A549 (cell line): ENCODE data around the gene NDUFB5. TPM values are rescaled to one million over a fixed set of nuclear protein-coding genes. Genes with fewer than 3 reads are reported as not detected.
A peak's percentile ranks its signal among the peaks of the same experiment; 100 is the strongest.

Experiments used
- ATAC-seq, 2 experiments: fragments of 200-7000 bp in 1 of 2; fragments of >200 bp in 1 of 2; cut with Nextera tagmentation in 1 of 2; cut with Tn5 transposase in 1 of 2; 3 replicates each; pipeline versions ENCODE4 v1.8.0 to v1.9.1; 2018 to 2020; ENCODE audit warnings: mild to moderate bottlenecking in 1 of 2, moderate library complexity in 1 of 2
- CTCF ChIA-PET: fragments of 300-600 bp; sonication (Branson Sonifier 250); formaldehyde crosslinking; extraction: SDS; loops from one replicate; lab custom pipeline; 2021; ENCODE audit warnings: antibody characterized with exemption, inconsistent platforms; lab: Yijun Ruan, JAX
- POLR2A ChIA-PET: fragments of 350-600 bp; formaldehyde crosslinking; extraction: SDS; loops from one replicate; lab custom pipeline; 2021; ENCODE audit warnings: antibody characterized with exemption, inconsistent platforms; lab: Yijun Ruan, JAX
- DNase-seq, 2 experiments: peaks; one replicate each; pipeline versions ENCODE4 v3.0.0 to v3.0.0-alpha.2; 2011 to 2016; ENCODE audit warnings: low read depth in 1 of 2, low spot score in 1 of 2
- FAIRE-seq: peaks from 2 replicates; lab custom pipeline; 2011; peaks lifted over from hg19 to GRCh38; lab: Jason Lieb, UNC
- H3K27ac ChIP-seq, 2 experiments: fragments of >200 bp; sonication (Bioruptor Twin); formaldehyde crosslinking; 3 replicates each; pipeline ENCODE4 v1.5.1; 2016 to 2017
- H3K4me1 ChIP-seq: fragments of >200 bp; sonication (Bioruptor Twin); formaldehyde crosslinking; 3 replicates; pipeline ENCODE4 v1.6.1; 2016
- H3K4me2 ChIP-seq: fragments of >200 bp; sonication (Bioruptor Twin); formaldehyde crosslinking; 3 replicates; pipeline ENCODE4 v1.6.1; 2016
- H3K4me3 ChIP-seq: fragments of >200 bp; sonication (Bioruptor Twin); formaldehyde crosslinking; 3 replicates; pipeline ENCODE4 v1.5.1; 2016
- H3K9me3 ChIP-seq: fragments of >200 bp; sonication (Bioruptor Twin); formaldehyde crosslinking; 3 replicates; pipeline ENCODE4 v1.6.1; 2016
- BHLHE40 ChIP-seq: IDR thresholded peaks from 2 replicates; pipeline ENCODE4 v1.6.1; 2012; ENCODE audit warnings: low read depth, low read length, inconsistent platforms
- CBX8 ChIP-seq: fragments of 200-600 bp; sonication (generic); IDR thresholded peaks from 2 replicates; pipeline ENCODE4 v1.6.1; 2016
- CEBPB ChIP-seq, 2 experiments: fragments of >200 bp in 1 of 2; sonication (Bioruptor Twin) in 1 of 2; formaldehyde crosslinking in 1 of 2; IDR thresholded peaks; 2 replicates each; pipeline ENCODE4 v1.6.1; 2012 to 2016
- CHD4 ChIP-seq: fragments of 200-600 bp; sonication (generic); IDR thresholded peaks from 2 replicates; pipeline ENCODE4 v1.6.1; 2016; ENCODE audit warnings: antibody characterized with exemption, mild to moderate bottlenecking, borderline replicate concordance
- JUN ChIP-seq, 2 experiments: fragments of >200 bp; sonication (Bioruptor Twin); formaldehyde crosslinking; IDR thresholded peaks; 2 replicates in 1 of 2; 3 replicates in 1 of 2; pipeline ENCODE4 v1.6.1; 2016 to 2017
- JUNB ChIP-seq: fragments of >200 bp; sonication (Bioruptor Twin); formaldehyde crosslinking; IDR thresholded peaks from 2 replicates; pipeline ENCODE4 v1.6.1; 2016
- PHF8 ChIP-seq: fragments of 200-600 bp; sonication (generic); IDR thresholded peaks from 2 replicates; pipeline ENCODE4 v1.6.1; 2016; ENCODE audit warnings: low read depth, mild to moderate bottlenecking, antibody characterized with exemption, moderate library complexity, borderline replicate concordance
- POLR2A ChIP-seq: IDR thresholded peaks from 2 replicates; pipeline ENCODE4 v1.6.1; 2012; ENCODE audit warnings: mild to moderate bottlenecking, low read length
- RAD21 ChIP-seq, 2 experiments: fragments of >200 bp in 1 of 2; sonication (Bioruptor Twin) in 1 of 2; formaldehyde crosslinking in 1 of 2; IDR thresholded peaks in 1 of 2; conservative IDR thresholded peaks in 1 of 2; 2 replicates in 1 of 2; 3 replicates in 1 of 2; pipeline ENCODE4 v1.6.1; 2012 to 2018; ENCODE audit warnings: inconsistent platforms in 1 of 2
- WGBS: methylation state at CpG from one replicate; pipeline ENCODE4 v1.1.6; 2017; ENCODE audit errors: missing lambda C conversion rate; 5-methylcytosine and 5-hydroxymethylcytosine counted together
- polyA plus RNA-seq, 4 experiments: library from polyadenylated mRNA; depleted of rRNA in 3 of 4; stranded (reverse); fragments of >200 nt; fragmentation: RNase III in 1 of 4; extraction: RNeasy Plus Mini Kit Qiagen cat#74134 plus additional on column Dnase treatment in 1 of 4; gene quantifications; 2 replicates in 3 of 4; 3 replicates in 1 of 4; pipeline ENCODE4 v1.2.3, GENCODE V29; 2011 to 2017
- TF ChIP-seq, protein P1 (sequence below): fragments of >200 bp; sonication (Bioruptor Twin); formaldehyde crosslinking; IDR thresholded peaks from 3 replicates; pipeline ENCODE4 v1.5.1; 2016
- TF ChIP-seq, protein P2 (sequence below): IDR thresholded peaks from 2 replicates; pipeline ENCODE4 v1.6.1; 2012; ENCODE audit warnings: low read depth, borderline replicate concordance
- TF ChIP-seq, protein P3 (sequence below): IDR thresholded peaks from 2 replicates; pipeline ENCODE4 v1.6.1; 2012
- TF ChIP-seq, protein P4 (sequence below): IDR thresholded peaks from 2 replicates; pipeline ENCODE4 v1.6.1; 2012
- TF ChIP-seq, protein P5 (sequence below): fragments of >200 bp; sonication (Bioruptor Twin); formaldehyde crosslinking; IDR thresholded peaks from 3 replicates; pipeline ENCODE4 v1.6.1; 2016

NDUFB5 gene
- polyA plus RNA-seq, 2 of the 4 experiments (the other 2 are of a cell fraction) = 65.5 to 66.1 TPM

DNA sequence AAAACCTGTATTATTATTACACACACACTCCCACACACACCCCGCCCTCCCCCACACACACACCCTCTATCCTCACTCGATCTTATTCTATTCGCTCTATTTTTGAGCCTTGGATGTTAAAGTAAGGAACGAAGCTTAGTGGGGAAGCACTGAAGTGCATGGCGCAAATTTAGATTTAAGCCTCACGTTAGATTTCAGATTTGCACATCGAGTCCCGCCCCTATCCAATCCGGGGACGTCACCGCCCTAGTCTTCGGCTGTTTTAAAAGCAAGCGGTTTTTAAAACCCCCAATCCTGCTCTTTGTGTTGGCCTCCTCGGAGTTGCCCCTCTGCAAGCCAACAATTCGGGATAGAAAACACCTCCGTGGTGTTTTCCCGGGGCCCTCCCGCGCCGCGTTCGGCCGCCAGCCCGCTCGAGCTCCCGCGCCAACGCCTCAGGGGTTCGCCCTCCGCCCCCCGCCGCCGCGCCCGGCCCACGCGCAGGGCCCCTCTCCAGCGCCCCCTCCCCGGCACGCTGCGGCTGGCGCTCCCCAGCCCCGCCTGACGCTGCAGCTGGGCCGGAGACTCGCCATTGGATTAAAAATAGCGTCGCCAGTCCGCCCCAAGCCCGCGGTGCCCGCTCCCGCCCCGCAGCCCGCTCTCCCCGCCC is 48.0 kb downstream of the NDUFB5 start, which contains the start of gene USP13:
TSS of gene USP13 (plus strand) at position 594 of the 649 bp plus-strand sequence. CDS start 186 bp downstream, outside the sequence.
- Histone ChIP-seq H3K27ac (peak within 1 kb of the TSS; percentile 93 to 99), H3K4me3 (peak within 1 kb of the TSS; percentile 81), H3K9me3 (no peaks in the 10 kb centered on the region), H3K4me1 (peaks cover 12% of the 10 kb centered on the region; the same call in 2 of the 3 replicates), H3K4me2 (peak within 1 kb of the TSS; percentile 69)
- no peak for FAIRE-seq
- CTCF ChIA-PET = no interaction called here
- peak; percentile 48 to 74 for DNase-seq
- TF ChIP-seq, protein P1, sequence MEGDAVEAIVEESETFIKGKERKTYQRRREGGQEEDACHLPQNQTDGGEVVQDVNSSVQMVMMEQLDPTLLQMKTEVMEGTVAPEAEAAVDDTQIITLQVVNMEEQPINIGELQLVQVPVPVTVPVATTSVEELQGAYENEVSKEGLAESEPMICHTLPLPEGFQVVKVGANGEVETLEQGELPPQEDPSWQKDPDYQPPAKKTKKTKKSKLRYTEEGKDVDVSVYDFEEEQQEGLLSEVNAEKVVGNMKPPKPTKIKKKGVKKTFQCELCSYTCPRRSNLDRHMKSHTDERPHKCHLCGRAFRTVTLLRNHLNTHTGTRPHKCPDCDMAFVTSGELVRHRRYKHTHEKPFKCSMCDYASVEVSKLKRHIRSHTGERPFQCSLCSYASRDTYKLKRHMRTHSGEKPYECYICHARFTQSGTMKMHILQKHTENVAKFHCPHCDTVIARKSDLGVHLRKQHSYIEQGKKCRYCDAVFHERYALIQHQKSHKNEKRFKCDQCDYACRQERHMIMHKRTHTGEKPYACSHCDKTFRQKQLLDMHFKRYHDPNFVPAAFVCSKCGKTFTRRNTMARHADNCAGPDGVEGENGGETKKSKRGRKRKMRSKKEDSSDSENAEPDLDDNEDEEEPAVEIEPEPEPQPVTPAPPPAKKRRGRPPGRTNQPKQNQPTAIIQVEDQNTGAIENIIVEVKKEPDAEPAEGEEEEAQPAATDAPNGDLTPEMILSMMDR = peak; percentile 4; the same call in 1 of the 3 replicates
- TF ChIP-seq PHF8 = peak; percentile 16; the same call in 1 of the 2 replicates
- TF ChIP-seq JUN (IDR thresholded peaks at IDR 0.05) = peak in 1 of 2 experiments; percentile 68; a peak in 2 of 5 replicates
- 0 out of 2 replicates have a peak, but pooled peaks have one; percentile 3 for TF ChIP-seq POLR2A
- TF ChIP-seq CHD4 = no peak
- ATAC-seq = peak; percentile 77 to 89
- POLR2A ChIA-PET = interaction anchor here (0.5 to 1.3 kb wide), 3 partner anchors 9 to 1837 kb away, joined by 3 to 4 read pairs (median 3); partner anchors contain the start of genes MRPL47 and NDUFB5
- WGBS = under 1% methylated on average over 13 of the region's 56 CpGs

DNA sequence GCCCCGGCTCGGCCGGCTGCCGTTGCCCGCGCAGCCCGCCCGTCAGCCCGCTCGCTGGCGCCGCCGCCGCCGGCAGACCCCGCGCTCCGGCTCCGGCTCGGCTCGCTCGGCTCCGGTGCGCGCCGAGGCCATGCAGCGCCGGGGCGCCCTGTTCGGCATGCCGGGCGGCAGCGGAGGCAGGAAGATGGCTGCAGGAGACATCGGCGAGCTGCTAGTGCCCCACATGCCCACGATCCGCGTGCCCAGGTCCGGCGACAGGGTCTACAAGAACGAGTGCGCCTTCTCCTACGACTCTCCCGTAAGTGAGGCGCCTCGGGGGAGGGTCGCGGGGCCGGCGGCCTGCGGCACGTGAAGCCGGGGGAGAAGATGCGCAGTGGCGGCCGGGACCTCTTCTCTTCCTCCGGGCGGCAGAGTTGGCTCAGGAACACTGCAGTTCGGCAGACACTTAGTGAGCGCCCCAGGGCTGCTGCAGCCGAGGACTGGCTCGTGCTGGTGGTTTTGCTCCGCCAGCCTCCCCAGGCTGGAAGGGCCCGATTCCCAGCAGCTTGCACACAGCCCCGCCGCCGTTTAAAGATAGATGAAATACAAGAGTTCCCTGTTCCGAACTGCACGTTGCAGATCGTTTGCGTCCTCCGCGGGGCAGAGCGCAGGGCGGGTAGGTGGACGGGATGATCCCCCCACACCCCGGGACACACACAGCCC is 48.7 kb downstream of the NDUFB5 start:
- DNase-seq = peak; percentile 24 to 69
- peak; percentile 75 to 84 for ATAC-seq
- no peak for FAIRE-seq
- Histone ChIP-seq H3K27ac (peak overlapping the region; percentile 93 to 99), H3K9me3 (no peaks in the 10 kb centered on the region), H3K4me1 (peaks cover 12% of the 10 kb centered on the region; the same call in 2 of the 3 replicates), H3K4me3 (peak overlapping the region; percentile 81), H3K4me2 (peak overlapping the region; percentile 69)
- TF ChIP-seq CEBPB (IDR thresholded peaks at IDR 0.05) (no peak), JUN (IDR thresholded peaks at IDR 0.05) (peak in 1 of 2 experiments; percentile 24; a peak in 1 of 5 replicates), PHF8 (peak; percentile 56), CBX8 (no peak), RAD21 (conservative IDR thresholded peaks at IDR 0.05 in 1 of 2, IDR thresholded peaks at IDR 0.05 in 1 of 2) (peak in 1 of 2 experiments; percentile 27; a peak in 1 of 5 replicates), BHLHE40 (peak; percentile 53), JUNB (no peak)
- TF ChIP-seq, protein P2, sequence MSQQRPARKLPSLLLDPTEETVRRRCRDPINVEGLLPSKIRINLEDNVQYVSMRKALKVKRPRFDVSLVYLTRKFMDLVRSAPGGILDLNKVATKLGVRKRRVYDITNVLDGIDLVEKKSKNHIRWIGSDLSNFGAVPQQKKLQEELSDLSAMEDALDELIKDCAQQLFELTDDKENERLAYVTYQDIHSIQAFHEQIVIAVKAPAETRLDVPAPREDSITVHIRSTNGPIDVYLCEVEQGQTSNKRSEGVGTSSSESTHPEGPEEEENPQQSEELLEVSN = peak; percentile 51; the same call in 1 of the 2 replicates
- TF ChIP-seq, protein P3, sequence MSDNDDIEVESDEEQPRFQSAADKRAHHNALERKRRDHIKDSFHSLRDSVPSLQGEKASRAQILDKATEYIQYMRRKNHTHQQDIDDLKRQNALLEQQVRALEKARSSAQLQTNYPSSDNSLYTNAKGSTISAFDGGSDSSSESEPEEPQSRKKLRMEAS = peak; percentile 57; the same call in 1 of the 2 replicates
- TF ChIP-seq, protein P1 = 0 out of 3 replicates have a peak, but pooled peaks have one; percentile 1
- TF ChIP-seq, protein P4, sequence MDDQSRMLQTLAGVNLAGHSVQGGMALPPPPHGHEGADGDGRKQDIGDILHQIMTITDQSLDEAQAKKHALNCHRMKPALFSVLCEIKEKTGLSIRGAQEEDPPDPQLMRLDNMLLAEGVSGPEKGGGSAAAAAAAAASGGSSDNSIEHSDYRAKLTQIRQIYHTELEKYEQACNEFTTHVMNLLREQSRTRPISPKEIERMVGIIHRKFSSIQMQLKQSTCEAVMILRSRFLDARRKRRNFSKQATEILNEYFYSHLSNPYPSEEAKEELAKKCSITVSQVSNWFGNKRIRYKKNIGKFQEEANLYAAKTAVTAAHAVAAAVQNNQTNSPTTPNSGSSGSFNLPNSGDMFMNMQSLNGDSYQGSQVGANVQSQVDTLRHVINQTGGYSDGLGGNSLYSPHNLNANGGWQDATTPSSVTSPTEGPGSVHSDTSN = no peak
- TF ChIP-seq, protein P5, sequence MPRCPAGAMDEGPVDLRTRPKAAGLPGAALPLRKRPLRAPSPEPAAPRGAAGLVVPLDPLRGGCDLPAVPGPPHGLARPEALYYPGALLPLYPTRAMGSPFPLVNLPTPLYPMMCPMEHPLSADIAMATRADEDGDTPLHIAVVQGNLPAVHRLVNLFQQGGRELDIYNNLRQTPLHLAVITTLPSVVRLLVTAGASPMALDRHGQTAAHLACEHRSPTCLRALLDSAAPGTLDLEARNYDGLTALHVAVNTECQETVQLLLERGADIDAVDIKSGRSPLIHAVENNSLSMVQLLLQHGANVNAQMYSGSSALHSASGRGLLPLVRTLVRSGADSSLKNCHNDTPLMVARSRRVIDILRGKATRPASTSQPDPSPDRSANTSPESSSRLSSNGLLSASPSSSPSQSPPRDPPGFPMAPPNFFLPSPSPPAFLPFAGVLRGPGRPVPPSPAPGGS = no peak
- WGBS = 0% methylated on average over 13 of the region's 77 CpGs
- CTCF ChIA-PET = no interaction called here
- POLR2A ChIA-PET = interaction anchor here (0.8 to 1.3 kb wide), 2 partner anchors 9 to 49 kb away, joined by 3 to 4 read pairs; partner anchors contain the start of genes MRPL47 and NDUFB5
